Activated T-helper 1 cell treated with Interleukin-2 at 50 U/mL for 16 hours (primary cell): ENCODE results near the gene AUTS2.

Experiments used
- DNase-seq: peaks from one replicate; pipeline ENCODE4 v3.0.0-alpha.2; 2020; ENCODE audit warnings: low read depth

The AUTS2 gene

DNA sequence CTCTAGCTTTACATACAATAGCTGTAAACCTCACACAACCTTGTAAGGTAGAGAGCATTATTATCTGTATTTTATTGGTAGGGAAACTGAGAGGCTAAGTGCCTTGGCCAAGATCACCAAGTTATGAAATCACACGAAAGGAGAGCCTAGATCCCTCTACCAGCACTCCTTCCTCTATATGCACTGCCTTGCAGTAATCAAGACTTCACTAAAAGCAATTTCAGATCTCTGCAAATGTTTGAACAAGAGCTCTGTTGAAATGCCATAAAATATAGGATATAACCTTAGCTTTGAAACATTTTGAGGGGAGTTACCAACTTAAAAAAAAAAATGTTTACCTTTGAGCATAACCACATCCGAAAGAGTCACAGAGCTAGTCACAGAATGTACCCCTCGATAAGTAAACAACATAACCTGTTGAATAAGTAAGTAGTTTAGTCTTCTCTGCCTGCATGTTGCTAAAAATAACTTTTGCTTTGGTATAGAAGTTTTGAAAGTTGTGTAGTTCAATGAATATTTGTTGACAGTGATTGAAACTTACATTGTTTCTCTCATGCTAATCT, 709.4 kb downstream of the AUTS2 start:
- DNase-seq = no peak

GRCh38 chr7:70312336-70312735, 714.1 kb downstream of the AUTS2 start:
- no peak for DNase-seq

GRCh38 chr7:70313271-70313670, 715.0 kb downstream of the AUTS2 start:
- DNase-seq = no peak

DNA sequence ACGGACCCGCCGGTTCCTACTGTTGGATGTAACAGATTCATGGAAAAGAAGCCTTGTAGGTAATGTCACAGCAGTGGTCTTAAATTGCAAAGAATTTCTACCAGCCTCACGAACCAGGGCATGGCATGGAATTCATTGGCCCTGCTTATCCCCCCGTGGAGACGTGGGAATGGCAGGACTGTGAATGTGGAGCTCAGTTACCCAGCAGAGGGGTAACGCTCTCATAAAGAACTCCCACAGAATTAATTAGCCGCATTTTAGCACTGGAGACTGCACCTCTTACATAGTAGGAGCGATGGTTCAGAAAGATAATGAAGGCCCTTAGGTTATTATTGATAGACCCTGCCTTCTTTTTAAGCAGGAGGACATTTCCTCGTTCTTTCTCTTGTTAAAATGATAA, 715.4 kb downstream of the AUTS2 start:
- no peak for DNase-seq

DNA sequence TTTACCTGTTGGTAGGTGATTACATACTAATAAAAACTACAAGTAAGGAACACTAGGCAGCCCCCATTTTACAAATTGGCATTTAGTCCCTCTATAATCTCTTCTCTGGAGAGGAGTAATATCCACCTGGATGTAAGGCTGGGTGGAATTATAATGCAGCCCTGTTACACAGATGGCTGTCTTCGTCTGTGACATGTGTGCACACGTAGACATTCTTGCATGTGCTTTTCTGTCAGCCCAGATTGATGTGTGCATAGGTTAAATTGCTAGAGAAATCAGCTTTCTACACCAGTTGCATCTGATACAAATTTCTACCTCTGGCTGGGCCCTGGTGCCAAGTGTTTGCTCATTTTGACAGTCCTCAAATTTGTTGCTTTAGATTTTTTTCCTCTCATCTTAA, 715.9 kb downstream of the AUTS2 start:
- DNase-seq = no peak

GRCh38 chr7:70316745-70317144, 718.5 kb downstream of the AUTS2 start:
- peak; percentile 12 for DNase-seq

GRCh38 chr7:70317356-70317755, 719.1 kb downstream of the AUTS2 start:
- DNase-seq = no peak

DNA sequence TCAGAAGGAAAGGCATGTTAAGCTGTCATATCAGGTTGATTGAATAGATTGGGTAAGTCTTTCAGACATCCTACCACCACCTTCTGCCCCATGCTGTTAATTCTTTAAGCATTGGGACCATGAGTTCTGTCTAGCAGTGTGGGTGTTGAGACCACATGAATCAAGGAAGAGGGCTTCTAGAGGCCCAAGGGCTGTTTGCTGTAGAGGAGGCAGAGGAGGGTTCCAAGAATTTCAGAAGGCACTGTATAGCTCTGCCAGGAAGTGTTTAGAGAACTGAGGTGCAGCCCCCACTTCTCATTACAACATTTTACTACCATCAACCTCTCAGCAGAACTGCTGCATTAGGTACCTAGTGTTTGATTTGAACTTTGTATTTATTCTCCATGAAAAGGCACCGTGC, 720.2 kb downstream of the AUTS2 start:
- DNase-seq = no peak

DNA sequence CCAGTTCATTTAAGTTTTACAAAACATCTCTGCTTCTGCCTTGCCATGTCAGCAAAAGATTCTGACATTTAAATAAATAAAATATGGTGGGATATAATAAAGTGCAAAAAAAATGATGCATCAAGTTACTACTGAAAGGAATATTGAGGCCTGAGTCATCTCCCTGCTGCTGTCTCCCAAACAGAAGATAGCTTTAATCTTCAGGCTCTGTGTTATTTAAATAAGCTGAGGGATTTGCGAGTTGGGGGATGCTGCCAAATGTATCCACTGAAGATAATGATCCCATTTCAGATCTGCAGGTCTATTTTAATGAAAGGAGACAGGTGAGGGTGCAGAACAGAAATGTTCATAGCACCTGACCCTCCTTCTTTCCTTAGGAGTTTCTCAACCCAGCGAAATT, 720.8 kb downstream of the AUTS2 start:
- no peak for DNase-seq

- DNase-seq = no peak
Observed at GRCh38 chr7:70321016-70321590, 722.8 kb downstream of the AUTS2 start.

GRCh38 chr7:70322856-70323255, 724.6 kb downstream of the AUTS2 start:
- no peak for DNase-seq

GRCh38 chr7:70325509-70326101, 727.3 kb downstream of the AUTS2 start:
- DNase-seq = no peak

DNA sequence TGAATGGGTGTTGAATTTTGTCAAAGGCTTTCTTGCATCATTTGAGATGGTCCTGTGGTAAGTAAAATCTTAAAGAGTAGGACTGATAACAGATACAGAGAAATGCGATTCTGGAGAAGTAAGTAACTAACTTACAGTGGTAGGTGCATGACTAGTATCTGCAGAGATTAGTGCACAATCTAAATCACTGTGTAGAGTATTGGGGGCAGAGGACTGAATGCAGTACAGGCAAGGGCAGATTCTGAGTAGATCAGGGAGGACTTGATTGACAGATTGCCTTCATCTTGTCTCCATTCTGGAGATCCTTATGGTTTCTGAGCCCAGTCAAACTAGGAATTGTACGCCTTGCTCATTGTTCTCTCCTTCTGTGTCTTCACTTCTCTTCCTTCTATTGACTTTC, 736.0 kb downstream of the AUTS2 start:
- DNase-seq = no peak

DNA sequence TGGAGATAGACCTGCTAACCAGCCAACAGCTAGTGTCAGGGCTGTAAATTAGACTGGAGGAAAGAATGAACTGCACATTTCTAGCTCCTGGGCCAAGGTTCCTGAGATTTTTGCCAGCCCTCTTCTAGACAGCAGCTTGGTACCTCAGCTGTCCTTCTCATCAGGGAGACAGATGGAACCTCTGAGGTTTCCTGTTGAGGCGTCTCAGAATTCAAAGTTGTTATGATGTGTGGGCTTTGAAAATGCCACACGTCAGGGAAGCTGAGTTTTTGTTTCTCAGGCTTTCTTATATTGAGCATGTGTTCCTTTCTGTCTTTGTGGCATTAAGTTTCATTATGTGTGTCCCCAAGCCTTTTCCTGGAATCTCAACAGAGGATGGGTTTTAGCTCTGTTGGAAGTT, 736.6 kb downstream of the AUTS2 start:
- DNase-seq = no peak

- DNase-seq = no peak
Observed at GRCh38 chr7:70336536-70336935, 738.3 kb downstream of the AUTS2 start.

- no peak for DNase-seq
Observed at GRCh38 chr7:70338015-70338414, 739.7 kb downstream of the AUTS2 start.

DNA sequence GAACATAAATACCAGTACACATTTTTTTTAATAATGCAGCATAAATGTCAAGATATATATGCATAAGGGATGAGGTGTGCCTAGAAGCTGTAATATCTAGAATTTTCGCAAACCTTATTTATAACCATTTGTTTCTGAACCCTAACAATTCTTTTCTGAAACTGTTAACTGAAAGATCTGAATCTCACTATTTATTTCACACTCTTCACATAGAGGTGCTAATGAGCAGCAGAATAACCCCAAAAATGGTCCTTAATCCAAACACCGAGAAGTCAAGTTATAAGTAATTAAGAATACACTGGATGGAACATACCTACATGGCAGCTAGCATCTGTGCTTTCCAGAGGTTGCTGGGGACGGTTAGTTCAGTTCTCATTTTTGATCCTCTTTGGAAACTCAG, 742.0 kb downstream of the AUTS2 start:
- no peak for DNase-seq

DNA sequence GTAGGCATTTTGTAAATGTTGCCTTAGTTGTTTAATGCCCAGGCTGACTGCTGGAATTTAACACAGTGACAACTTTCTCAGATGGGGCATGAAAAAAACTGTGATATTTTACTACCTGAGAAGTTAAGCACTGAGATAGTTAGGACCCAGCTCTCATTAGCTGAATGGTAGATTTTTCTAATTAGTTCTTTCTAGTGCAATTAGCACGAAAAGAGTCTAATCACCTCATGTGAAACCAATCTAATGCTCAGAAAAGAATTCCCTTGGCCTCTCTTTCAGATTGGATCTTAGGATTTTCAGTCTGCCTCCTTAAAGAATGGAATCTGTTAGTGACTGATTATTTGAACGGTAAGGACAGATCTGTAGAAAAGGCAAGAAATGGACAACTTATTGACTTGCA, 743.2 kb downstream of the AUTS2 start:
- no peak for DNase-seq

GRCh38 chr7:70343519-70343918, 745.2 kb downstream of the AUTS2 start:
- DNase-seq = no peak

DNA sequence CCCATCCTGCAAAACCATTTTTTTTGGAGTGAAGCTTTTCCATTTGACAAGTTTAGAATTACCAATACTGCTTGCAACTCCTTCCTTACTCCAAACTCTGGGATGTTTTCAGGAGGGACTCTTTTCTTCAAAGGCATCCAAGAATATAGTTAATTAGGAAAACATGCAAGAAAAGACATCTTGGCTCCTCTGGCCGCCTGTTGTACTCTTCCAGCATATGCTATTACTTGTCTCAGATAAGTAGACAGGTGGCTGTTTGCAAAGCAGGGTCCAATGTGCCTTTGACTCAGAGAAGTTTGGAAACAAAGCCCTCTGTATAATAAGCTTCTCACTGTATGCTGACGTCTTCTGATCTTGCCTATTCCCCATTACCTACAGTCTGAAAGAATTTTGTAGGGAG, 746.5 kb downstream of the AUTS2 start:
- DNase-seq = no peak

GRCh38 chr7:70346844-70347462, 748.7 kb downstream of the AUTS2 start:
- no peak for DNase-seq

GRCh38 chr7:70347463-70348254, 749.4 kb downstream of the AUTS2 start:
- DNase-seq = no peak

- DNase-seq = no peak
Observed at GRCh38 chr7:70349031-70349430, 750.8 kb downstream of the AUTS2 start.
